Eye (tissue), 1 donor: Measurements from ENCODE around the gene SPIN1.

Experiments used
- DNase-seq: peaks from one replicate; pipeline ENCODE4 v3.0.0-alpha.2; 2015

The SPIN1 gene

GRCh38 chr9:88502552-88503034 is 114.3 kb downstream of the SPIN1 start:
- DNase-seq: no peak

GRCh38 chr9:88503081-88503844 is 115.0 kb downstream of the SPIN1 start:
- DNase-seq: no peak

- no peak for DNase-seq
These were observed 115.9 kb downstream of the SPIN1 start for GRCh38 chr9:88503845-88504764.

GRCh38 chr9:88508326-88508725 is 120.1 kb downstream of the SPIN1 start:
- no peak for DNase-seq

- no peak for DNase-seq
These were observed 123.7 kb downstream of the SPIN1 start for GRCh38 chr9:88511906-88512305.

- no peak for DNase-seq
These were observed 126.0 kb downstream of the SPIN1 start for GRCh38 chr9:88514247-88514646.

- DNase-seq: no peak
These were observed 133.1 kb downstream of the SPIN1 start for GRCh38 chr9:88521308-88521707.

GRCh38 chr9:88522360-88522759 is 134.1 kb downstream of the SPIN1 start:
- no peak for DNase-seq

- no peak for DNase-seq
These were observed 134.8 kb downstream of the SPIN1 start for GRCh38 chr9:88523056-88523455.

- DNase-seq: no peak
These were observed 136.7 kb downstream of the SPIN1 start for GRCh38 chr9:88524911-88525310.

GRCh38 chr9:88527618-88528017 is 139.4 kb downstream of the SPIN1 start:
- no peak for DNase-seq
